HG03342 (cell line): ENCODE results near the gene UBL4B.
"Not testable (repeated sequence)": the region's sequence is repeated elsewhere in the genome, so short reads cannot be mapped to it uniquely, and the experiment has no call there.

Source experiments
- ATAC-seq: cut with Tn5 transposase; IDR thresholded peaks from one replicate; pipeline ENCODE4 v1.9.1; 2021; ENCODE audit warnings: mild to moderate bottlenecking, moderate library complexity; ENCODE audit not compliant: unreplicated experiment

The UBL4B gene

GRCh38 chr1:110112143-110112542 is at the start of gene UBL4B:
UBL4B (plus strand) TSS chr1:110112443; CDS start chr1:110112535, 92 bp downstream.
- no peak for ATAC-seq

GRCh38 chr1:110062612-110063011 is 49.6 kb upstream of the UBL4B start:
- no peak for ATAC-seq

- no peak for ATAC-seq
These were observed 48.5 kb upstream of the UBL4B start for GRCh38 chr1:110063781-110064180.

- no peak for ATAC-seq
These were observed 47.5 kb upstream of the UBL4B start for GRCh38 chr1:110064576-110065337.

- no peak for ATAC-seq
These were observed 46.4 kb upstream of the UBL4B start for GRCh38 chr1:110065841-110066240.

- no peak for ATAC-seq
These were observed 44.8 kb upstream of the UBL4B start for GRCh38 chr1:110067479-110067892.

GRCh38 chr1:110067893-110068645 is 44.2 kb upstream of the UBL4B start:
- no peak for ATAC-seq

- no peak for ATAC-seq
These were observed 43.4 kb upstream of the UBL4B start for GRCh38 chr1:110068646-110069403.

- no peak for ATAC-seq
These were observed 42.6 kb upstream of the UBL4B start for GRCh38 chr1:110069404-110070281.

GRCh38 chr1:110070282-110070669 is 42.0 kb upstream of the UBL4B start:
- no peak for ATAC-seq

GRCh38 chr1:110070671-110071242 is 41.5 kb upstream of the UBL4B start, which contains the start of gene ALX3:
ALX3 (minus strand) TSS chr1:110070672; CDS start chr1:110070612, 60 bp downstream.
- ATAC-seq = no peak

GRCh38 chr1:110074166-110074565 is 38.1 kb upstream of the UBL4B start:
- ATAC-seq = no peak

- ATAC-seq = no peak
These were observed 35.3 kb upstream of the UBL4B start for GRCh38 chr1:110076789-110077500.

- not testable (repeated sequence) for ATAC-seq
These were observed 32.2 kb upstream of the UBL4B start for GRCh38 chr1:110079995-110080394.

- ATAC-seq = no peak
These were observed 31.2 kb upstream of the UBL4B start for GRCh38 chr1:110081061-110081460.

- ATAC-seq = no peak
These were observed 29.8 kb upstream of the UBL4B start for GRCh38 chr1:110082477-110082876.

- ATAC-seq = no peak
These were observed 29.0 kb upstream of the UBL4B start for GRCh38 chr1:110083061-110083865.

GRCh38 chr1:110083866-110084226 is 28.4 kb upstream of the UBL4B start:
- ATAC-seq = no peak
